Tibial nerve (tissue), 4 donors: ENCODE data around the gene KLHL14. TPM values are rescaled to one million over a fixed set of nuclear protein-coding genes. Genes with fewer than 3 reads are reported as not detected.

Source experiments
- DNase-seq, 2 donors: peaks; one replicate each; pipeline ENCODE4 v3.0.0-alpha.2; 2019; ENCODE audit warnings: low spot score in 2 of 2
- H3K27ac ChIP-seq, 4 donors: fragments of 200-600 bp; sonication (generic) in 3 of 4; one replicate each; pipeline ENCODE4 v1.5.1; 2017 to 2019; ENCODE audit warnings: mild to moderate bottlenecking in 1 of 4
- H3K27me3 ChIP-seq, 2 donors: fragments of 200-600 bp; sonication (generic) in 1 of 2; one replicate each; pipeline versions ENCODE4 v1.5.1 to v1.6.0; 2017 to 2019
- H3K36me3 ChIP-seq, 3 donors: fragments of 200-600 bp; sonication (generic); one replicate each; pipeline ENCODE4 v1.5.1; 2018 to 2019
- H3K4me1 ChIP-seq, 4 donors: fragments of 200-600 bp; sonication (generic) in 3 of 4; one replicate each; pipeline ENCODE4 v1.5.1; 2017 to 2019
- H3K4me3 ChIP-seq, 4 donors: fragments of 200-600 bp; sonication (generic) in 3 of 4; one replicate each; pipeline ENCODE4 v1.5.1; 2017 to 2019; ENCODE audit warnings: mild to moderate bottlenecking in 1 of 4, moderate library complexity in 1 of 4
- H3K9me3 ChIP-seq, 4 donors: fragments of 200-600 bp; sonication (generic) in 3 of 4; one replicate each; pipeline ENCODE4 v1.5.1; 2017 to 2019
- CTCF ChIP-seq, 5 experiments: fragments of 200-600 bp in 3 of 5; fragments of 450-650 bp in 2 of 5; sonication (generic) in 3 of 5; IDR thresholded peaks; one replicate each; pipeline ENCODE4 v1.5.1; 2016 to 2019; ENCODE audit warnings: antibody characterized with exemption in 5 of 5, mild to moderate bottlenecking in 3 of 5, moderate library complexity in 2 of 5
- EP300 ChIP-seq, 2 donors: sonication (generic); formaldehyde crosslinking; IDR thresholded peaks; one replicate each; pipeline ENCODE4 v1.6.1; 2017; ENCODE audit warnings: antibody characterized with exemption in 2 of 2, mild to moderate bottlenecking in 1 of 2
- POLR2A ChIP-seq, 2 donors: fragments of 450-650 bp; IDR thresholded peaks; one replicate each; pipeline ENCODE4 v1.6.1; 2017; ENCODE audit warnings: antibody characterized with exemption in 2 of 2, mild to moderate bottlenecking in 2 of 2, moderate library complexity in 2 of 2
- WGBS, 2 donors: methylation state at CpG; one replicate each; pipeline ENCODE4 v1.1.5; 2018; 5-methylcytosine and 5-hydroxymethylcytosine counted together
- small RNA-seq: library from RNA; depleted of rRNA; stranded (forward); fragments of <200 nt; gene quantifications from one replicate; pipeline ENCODE3, GENCODE V24; 2016
- total RNA-seq, 4 donors: library from RNA; depleted of rRNA; stranded (reverse); fragments of >200 nt; gene quantifications; one replicate each; pipeline ENCODE4 v1.1.0, GENCODE V29; 2016

KLHL14 gene
- total RNA-seq, 4 donors from 2014 or later, result 0.21 to 0.59 (median 0.37) TPM

GRCh38 chr18:32629292-32629691 lies 143.5 kb downstream of the KLHL14 start:
- TF ChIP-seq POLR2A (IDR thresholded peaks at IDR 0.05) (no peak), CTCF (IDR thresholded peaks at IDR 0.05) (no peak), EP300 (IDR thresholded peaks at IDR 0.05) (no peak)
- no peak for DNase-seq
- Histone ChIP-seq H3K4me1 (no peaks in the 10 kb centered on the region), H3K9me3 (no peaks in the 10 kb centered on the region), H3K27me3 (no peaks in the 10 kb centered on the region), H3K27ac (no peak overlapping the region), H3K36me3 (no peaks in the 10 kb centered on the region), H3K4me3 (no peak overlapping the region)
- WGBS, 2 donors, result 100% methylated on average over 2 of the region's 2 CpGs

GRCh38 chr18:32624182-32624723 lies 148.6 kb downstream of the KLHL14 start:
- no peaks in the 10 kb centered on the region for H3K4me1 ChIP-seq
- no peak for TF ChIP-seq POLR2A (IDR thresholded peaks at IDR 0.05)
- TF ChIP-seq CTCF (IDR thresholded peaks at IDR 0.05), result no peak
- TF ChIP-seq EP300 (IDR thresholded peaks at IDR 0.05), result no peak
- H3K27ac ChIP-seq, result no peak overlapping the region
- no peak for DNase-seq
- H3K9me3 ChIP-seq, result no peaks in the 10 kb centered on the region
- no peak overlapping the region for H3K4me3 ChIP-seq
- no peaks in the 10 kb centered on the region for H3K36me3 ChIP-seq
- no peaks in the 10 kb centered on the region for H3K27me3 ChIP-seq
- 32 to 67% methylated on average over 3 of the region's 3 CpGs for WGBS, 2 donors

GRCh38 chr18:32623563-32623962 lies 149.3 kb downstream of the KLHL14 start:
- TF ChIP-seq CTCF (IDR thresholded peaks at IDR 0.05), result no peak
- TF ChIP-seq EP300 (IDR thresholded peaks at IDR 0.05), result no peak
- TF ChIP-seq POLR2A (IDR thresholded peaks at IDR 0.05), result no peak
- Histone ChIP-seq H3K27me3 (no peaks in the 10 kb centered on the region), H3K36me3 (no peaks in the 10 kb centered on the region), H3K4me3 (no peak overlapping the region), H3K9me3 (no peaks in the 10 kb centered on the region), H3K27ac (no peak overlapping the region), H3K4me1 (no peaks in the 10 kb centered on the region)
- no peak for DNase-seq

Small RNA genes lying within 50 kb of the gene (small RNA-seq; reads per million reads assigned to genes)
- gene AC012123.2, result not detected
